Caco-2 (cell line): ENCODE data around the gene ADGRL3. TPM values are rescaled to one million over a fixed set of nuclear protein-coding genes. Genes with fewer than 3 reads are reported as not detected.

ENCODE experiments used
- BruUV-seq: library from RNA; stranded (reverse); fragments of 400-500 nt; replicated peaks from 2 replicates; lab custom pipeline; 2021; lab: Mats Ljungman, UMichigan
- CTCF ChIA-PET: fragments of 300-600 bp; sonication (Branson Sonifier 250); formaldehyde crosslinking; loops from one replicate; lab custom pipeline; 2022; ENCODE audit warnings: antibody characterized with exemption; lab: Charles Lee
- POLR2A ChIA-PET: fragments of 300-600 bp; sonication (Branson Sonifier 250); formaldehyde crosslinking; loops from one replicate; lab custom pipeline; 2022; ENCODE audit warnings: antibody characterized with exemption; lab: Charles Lee
- DNase-seq, 2 experiments: peaks; one replicate each; pipeline versions ENCODE4 v3.0.0 to v3.0.0-alpha.2; 2020 to 2022
- H3K27me3 ChIP-seq: replicated peaks from 2 replicates; pipeline ENCODE4 v1.6.0; 2011; ENCODE audit warnings: low read length; ENCODE audit not compliant: control insufficient read depth, insufficient read depth
- H3K36me3 ChIP-seq: 2 replicates; pipeline ENCODE4 v1.5.1; 2011; ENCODE audit warnings: low read length; ENCODE audit not compliant: control insufficient read depth, insufficient read depth
- H3K4me1 ChIP-seq: fragments of 250-450 bp; sonication (Bioruptor Pico); 2 replicates; pipeline ENCODE4 v1.5.1; 2020; ENCODE audit warnings: mild to moderate bottlenecking
- H3K4me3 ChIP-seq: 2 replicates; pipeline ENCODE4 v1.5.1; 2011; ENCODE audit warnings: low read depth, mild to moderate bottlenecking, control low read depth, low read length
- H3K9me3 ChIP-seq: fragments of 250-450 bp; sonication (Bioruptor Pico); 2 replicates; pipeline ENCODE4 v1.5.1; 2020; ENCODE audit warnings: mild to moderate bottlenecking, moderate library complexity
- H3K27ac Mint-ChIP-seq: one replicate; pipeline ENCODE4 v1.8.0; 2022; ENCODE audit warnings: mixed read lengths; ENCODE audit not compliant: unreplicated experiment
- H3K27me3 Mint-ChIP-seq: one replicate; pipeline ENCODE4 v1.8.0; 2022; ENCODE audit warnings: mixed read lengths; ENCODE audit not compliant: insufficient read depth, unreplicated experiment
- H3K36me3 Mint-ChIP-seq: one replicate; pipeline ENCODE4 v1.8.0; 2022; ENCODE audit warnings: mild to moderate bottlenecking, mixed read lengths; ENCODE audit not compliant: insufficient read depth, unreplicated experiment
- H3K4me1 Mint-ChIP-seq: one replicate; pipeline ENCODE4 v1.8.0; 2022; ENCODE audit warnings: low read depth, mixed read lengths; ENCODE audit not compliant: unreplicated experiment
- H3K4me3 Mint-ChIP-seq: one replicate; pipeline ENCODE4 v1.8.0; 2022; ENCODE audit warnings: mild to moderate bottlenecking, moderate library complexity, mixed read lengths; ENCODE audit not compliant: unreplicated experiment
- H3K9me3 Mint-ChIP-seq: one replicate; pipeline ENCODE4 v1.8.0; 2022; ENCODE audit warnings: mixed read lengths; ENCODE audit not compliant: unreplicated experiment
- CTCF ChIP-seq, 2 experiments: fragments of 200-600 bp in 1 of 2; IDR thresholded peaks; 1 replicate in 1 of 2; 2 replicates in 1 of 2; pipeline versions ENCODE4 v1.5.1 to v1.8.0; 2011 to 2022; ENCODE audit warnings: antibody characterized with exemption in 1 of 2, control low read depth in 1 of 2, inconsistent platforms in 1 of 2, low read depth in 1 of 2, low read length in 1 of 2, mild to moderate bottlenecking in 1 of 2, moderate library complexity in 1 of 2; ENCODE audit not compliant: insufficient read depth in 1 of 2, severe bottlenecking in 1 of 2, unreplicated experiment in 1 of 2
- intact Hi-C: fragments of 100-400 bp; cut with micrococcal nuclease; formaldehyde crosslinking; loops from one replicate; pipeline ENCODE4 v1.10.0; 2022; ENCODE audit not compliant: unreplicated experiment
- total RNA-seq: library from RNA; stranded (reverse); gene quantifications from 2 replicates; pipeline ENCODE4 v1.2.3, GENCODE V29; 2022

ADGRL3 gene
- total RNA-seq, 1 experiment from 2014 or later, result 1.5 TPM

GRCh38 chr4:61532336-61533000 lies 332.3 kb downstream of the ADGRL3 start:
- no peaks in the 10 kb centered on the region for H3K36me3 ChIP-seq
- H3K27me3 ChIP-seq, result no peaks in the 10 kb centered on the region
- Mint-ChIP-seq H3K4me1 (peaks cover 9% of the 10 kb centered on the region), H3K27me3 (no peaks in the 10 kb centered on the region), H3K27ac (no peak overlapping the region), H3K9me3 (peaks cover 11% of the 10 kb centered on the region), H3K36me3 (no peaks in the 10 kb centered on the region), H3K4me3 (no peak overlapping the region)
- no peak for TF ChIP-seq CTCF (IDR thresholded peaks at IDR 0.05; ENCODE audit: insufficient read depth in 1 of 2, low read depth in 1 of 2, low read length in 1 of 2, severe bottlenecking in 1 of 2, unreplicated experiment in 1 of 2)
- DNase-seq, result no peak
- H3K9me3 ChIP-seq, result no peaks in the 10 kb centered on the region
- CTCF ChIA-PET, result interaction anchor here (1.0 kb wide), 1 partner anchor 9 kb away, joined by 5 read pairs; no protein-coding TSS in a partner anchor
- 0 out of 2 replicates have a peak, but pooled peaks cover 15% of the 10 kb centered on the region for H3K4me1 ChIP-seq
- BruUV-seq, result no TSS peak
- H3K4me3 ChIP-seq, result no peak overlapping the region
- intact Hi-C loops, result no loop called here
- POLR2A ChIA-PET, result no interaction called here

GRCh38 chr4:61533140-61533539 lies 333.0 kb downstream of the ADGRL3 start:
- Mint-ChIP-seq H3K4me3 (no peak overlapping the region), H3K36me3 (no peaks in the 10 kb centered on the region), H3K9me3 (peaks cover 11% of the 10 kb centered on the region), H3K27ac (no peak overlapping the region), H3K27me3 (no peaks in the 10 kb centered on the region), H3K4me1 (peaks cover 9% of the 10 kb centered on the region)
- POLR2A ChIA-PET, result no interaction called here
- Histone ChIP-seq H3K4me1 (0 out of 2 replicates have a peak, but pooled peaks cover 15% of the 10 kb centered on the region), H3K4me3 (no peak overlapping the region), H3K36me3 (no peaks in the 10 kb centered on the region), H3K27me3 (no peaks in the 10 kb centered on the region), H3K9me3 (no peaks in the 10 kb centered on the region)
- DNase-seq, result no peak
- no peak for TF ChIP-seq CTCF (IDR thresholded peaks at IDR 0.05; ENCODE audit: insufficient read depth in 1 of 2, low read depth in 1 of 2, low read length in 1 of 2, severe bottlenecking in 1 of 2, unreplicated experiment in 1 of 2)
- BruUV-seq, result no TSS peak
- intact Hi-C loops, result no loop called here
- CTCF ChIA-PET, result no interaction called here

- Histone ChIP-seq H3K4me3 (no peak overlapping the region), H3K4me1 (peaks cover 20% of the 10 kb centered on the region), H3K27me3 (no peaks in the 10 kb centered on the region), H3K9me3 (no peaks in the 10 kb centered on the region), H3K36me3 (no peaks in the 10 kb centered on the region)
- Mint-ChIP-seq H3K9me3 (peaks cover 3% of the 10 kb centered on the region), H3K4me1 (peaks cover 25% of the 10 kb centered on the region), H3K27ac (peak overlapping the region; percentile 89), H3K4me3 (peak overlapping the region; percentile 64), H3K27me3 (no peaks in the 10 kb centered on the region), H3K36me3 (peaks cover 5% of the 10 kb centered on the region)
- peak in 1 of 2 experiments; percentile 19 for TF ChIP-seq CTCF (IDR thresholded peaks at IDR 0.05; ENCODE audit: insufficient read depth in 1 of 2, low read depth in 1 of 2, low read length in 1 of 2, severe bottlenecking in 1 of 2, unreplicated experiment in 1 of 2)
- ChIA-PET CTCF (interaction anchor here (0.6 to 0.9 kb wide), 3 partner anchors 9 to 84 kb away, joined by 3 to 5 read pairs (median 5); no protein-coding TSS in a partner anchor), POLR2A (interaction anchor here (1.9 kb wide), 1 partner anchor 15 kb away, joined by 14 read pairs; no protein-coding TSS in a partner anchor)
- intact Hi-C loops, result loop anchor here (1.0 to 5.0 kb wide), 4 partner anchors 10 to 169 kb away; no protein-coding TSS in a partner anchor
- DNase-seq, result peak; percentile 87 to 90
- BruUV-seq, result no TSS peak
These were observed 340.8 kb downstream of the ADGRL3 start for GRCh38 chr4:61540944-61541343.
